ENCODE data around the gene SALL4.

The SALL4 gene

GRCh38 chr20:51815383-51816076 lies 13.2 kb upstream of the SALL4 start:
- TF ChIP-seq CTCF (IDR thresholded peaks at IDR 0.05; ENCODE audit: low read depth, low read length) = no peak
- no peak for DNase-seq (ENCODE audit: low read depth, low spot score)
- in situ Hi-C loops (cut with HindIII; ENCODE audit: low sequenced_read_pairs) = no loop called here
- no peak overlapping the region for H3K4me3 ChIP-seq (ENCODE audit: low read depth, low read length)

DNA sequence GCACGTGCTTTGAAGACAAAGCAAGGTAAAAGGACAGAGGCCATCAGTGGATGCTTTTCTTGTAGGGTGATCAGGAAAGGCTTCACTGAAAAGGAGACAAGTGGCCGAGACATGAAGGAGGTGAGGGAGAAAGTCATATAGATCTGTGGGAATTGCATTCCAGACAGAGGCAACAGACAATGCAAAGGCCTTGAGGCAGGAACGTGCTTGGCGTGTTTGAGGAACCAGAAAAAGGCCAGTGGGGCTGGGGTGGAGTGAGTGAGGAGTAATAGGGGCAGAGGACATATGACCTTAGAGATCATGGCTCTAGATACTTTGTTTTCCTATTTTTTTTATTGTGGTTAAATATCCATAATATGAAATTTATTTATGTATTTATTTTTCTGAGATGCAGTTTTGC lies 10.5 kb upstream of the SALL4 start:
- H3K4me3 ChIP-seq (ENCODE audit: low read depth, low read length) = no peak overlapping the region
- no peak for DNase-seq (ENCODE audit: low read depth, low spot score)
- in situ Hi-C loops (cut with HindIII; ENCODE audit: low sequenced_read_pairs) = no loop called here
- no peak for TF ChIP-seq CTCF (IDR thresholded peaks at IDR 0.05; ENCODE audit: low read depth, low read length)

GRCh38 chr20:51811514-51812128 lies 9.3 kb upstream of the SALL4 start:
- TF ChIP-seq CTCF (IDR thresholded peaks at IDR 0.05; ENCODE audit: low read depth, low read length) = no peak
- no peak overlapping the region for H3K4me3 ChIP-seq (ENCODE audit: low read depth, low read length)
- no peak for DNase-seq (ENCODE audit: low read depth, low spot score)
- in situ Hi-C loops (cut with HindIII; ENCODE audit: low sequenced_read_pairs) = no loop called here

- no peak overlapping the region for H3K4me3 ChIP-seq (ENCODE audit: low read depth, low read length)
- in situ Hi-C loops (cut with HindIII; ENCODE audit: low sequenced_read_pairs) = no loop called here
- TF ChIP-seq CTCF (IDR thresholded peaks at IDR 0.05; ENCODE audit: low read depth, low read length) = no peak
- DNase-seq (ENCODE audit: low read depth, low spot score) = no peak
Measured at GRCh38 chr20:51811042-51811355, 8.7 kb upstream of the SALL4 start.

DNA sequence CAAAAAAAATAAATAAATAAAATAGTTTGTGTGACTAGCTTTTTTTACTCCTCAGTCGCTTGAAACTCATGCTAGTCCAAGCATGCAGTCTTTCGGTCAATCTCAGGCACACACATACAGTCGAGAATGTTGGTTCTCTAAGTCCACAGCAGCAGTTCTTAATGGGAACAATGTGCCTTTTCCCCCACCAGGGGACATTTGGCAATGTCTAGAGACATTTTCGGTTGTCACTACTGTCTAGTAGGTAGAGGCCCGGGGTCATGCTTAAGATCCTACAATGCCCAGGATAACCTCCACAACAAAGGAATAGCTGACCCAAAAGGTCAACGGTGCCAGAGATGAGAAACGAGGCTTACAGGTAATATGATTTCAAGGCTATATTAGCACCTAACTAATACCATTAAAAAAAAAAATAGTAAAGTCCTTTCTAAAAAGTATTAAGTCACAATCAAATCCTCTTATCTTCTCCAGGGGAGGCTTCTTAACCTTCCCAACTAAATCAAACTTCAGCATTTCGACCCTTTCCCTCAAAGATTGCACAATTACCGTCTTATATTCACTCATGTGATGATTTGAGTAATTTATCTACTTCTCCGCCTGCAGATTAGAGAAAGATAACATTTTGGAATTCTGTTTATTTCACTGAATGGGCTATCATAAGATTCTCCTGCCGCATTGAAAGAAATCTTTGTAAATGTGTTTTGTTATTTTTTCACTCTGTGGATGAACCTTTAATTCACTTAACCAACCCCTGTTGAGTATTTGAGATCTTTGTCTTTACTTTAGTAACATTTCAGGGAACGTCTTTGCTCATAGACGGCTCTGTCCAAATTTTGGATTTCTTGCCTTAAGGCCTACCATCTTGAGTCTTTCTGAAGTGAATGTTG lies 8.1 kb upstream of the SALL4 start:
- DNase-seq (ENCODE audit: low read depth, low spot score) = no peak
- H3K4me3 ChIP-seq (ENCODE audit: low read depth, low read length) = no peak overlapping the region
- no peak for TF ChIP-seq CTCF (IDR thresholded peaks at IDR 0.05; ENCODE audit: low read depth, low read length)
- in situ Hi-C loops (cut with HindIII; ENCODE audit: low sequenced_read_pairs) = no loop called here

- no peak overlapping the region for H3K4me3 ChIP-seq (ENCODE audit: low read depth, low read length)
- DNase-seq (ENCODE audit: low read depth, low spot score) = no peak
- in situ Hi-C loops (cut with HindIII; ENCODE audit: low sequenced_read_pairs) = no loop called here
- no peak for TF ChIP-seq CTCF (IDR thresholded peaks at IDR 0.05; ENCODE audit: low read depth, low read length)
Measured at GRCh38 chr20:51807720-51808250, 5.5 kb upstream of the SALL4 start.
